D721Med (cell line): ENCODE results near the gene DHTKD1.

Experiments
- DNase-seq: peaks from one replicate; pipeline ENCODE4 v3.0.0; 2011; ENCODE audit warnings: low spot score; ENCODE audit not compliant: insufficient read length
- FAIRE-seq: peaks from 2 replicates; lab custom pipeline; 2011; peaks lifted over from hg19 to GRCh38; lab: Jason Lieb, UNC
- CTCF ChIP-seq: IDR thresholded peaks from 2 replicates; pipeline ENCODE4 v1.5.1; 2012; ENCODE audit warnings: mild to moderate bottlenecking, control low read depth; ENCODE audit not compliant: insufficient read depth; ENCODE audit errors: missing control alignments

The DHTKD1 gene

GRCh38 chr10:12113627-12114026 lies 44.9 kb downstream of the DHTKD1 start:
- FAIRE-seq (no peak), DNase-seq (no peak)
- TF ChIP-seq CTCF = no peak

- FAIRE-seq = no peak
- no peak for TF ChIP-seq CTCF
- DNase-seq = no peak
These were observed 52.9 kb downstream of the DHTKD1 start for GRCh38 chr10:12121673-12122072.

GRCh38 chr10:12129222-12130111 lies 60.7 kb downstream of the DHTKD1 start, which contains the start of gene SEC61A2:
SEC61A2 (plus strand) TSS chr10:12129677; CDS start chr10:12129788, 111 bp downstream.
- FAIRE-seq = no peak
- no peak for TF ChIP-seq CTCF
- peak; percentile 98 for DNase-seq

- FAIRE-seq (no peak), DNase-seq (no peak)
- peak; percentile 41 for TF ChIP-seq CTCF
These were observed 61.6 kb downstream of the DHTKD1 start for GRCh38 chr10:12130237-12130872.

GRCh38 chr10:12135631-12136030 lies 66.9 kb downstream of the DHTKD1 start:
- TF ChIP-seq CTCF = no peak
- FAIRE-seq (no peak), DNase-seq (no peak)

GRCh38 chr10:12140038-12140437 lies 71.3 kb downstream of the DHTKD1 start:
- FAIRE-seq = no peak
- no peak for DNase-seq
- no peak for TF ChIP-seq CTCF
